GM23338 (cell line): ENCODE results near the gene RNU5B-1. TPM values are rescaled to one million over a fixed set of nuclear protein-coding genes. Genes with fewer than 3 reads are reported as not detected.

Experiments used
- ATAC-seq: fragments of 200-7000 bp; cut with Tn5 transposase; 3 replicates; pipeline ENCODE4 v1.9.1; 2020
- DNase-seq: peaks from one replicate; pipeline ENCODE4 v3.0.0-alpha.2; 2015; ENCODE audit warnings: low spot score
- H2AFZ ChIP-seq: fragments of 200-600 bp; sonication (generic); 2 replicates; pipeline ENCODE4 v1.8.0; 2016; ENCODE audit warnings: antibody characterized with exemption, mild to moderate bottlenecking, moderate library complexity
- H3F3A ChIP-seq: fragments of 200-600 bp; sonication (generic); replicated peaks from 2 replicates; pipeline ENCODE4 v1.8.0; 2017; ENCODE audit warnings: antibody characterized with exemption, mixed run types, low read depth
- H3K27ac ChIP-seq: fragments of 200-600 bp; sonication (generic); 2 replicates; pipeline ENCODE4 v1.6.1; 2016; ENCODE audit warnings: low read depth
- H3K27me3 ChIP-seq: fragments of 200-600 bp; sonication (generic); 2 replicates; pipeline ENCODE4 v1.8.0; 2016; ENCODE audit warnings: mild to moderate bottlenecking, mixed run types, moderate library complexity; ENCODE audit not compliant: insufficient read depth
- H3K36me3 ChIP-seq: fragments of 200-600 bp; sonication (generic); 2 replicates; pipeline ENCODE4 v1.8.0; 2016; ENCODE audit warnings: mild to moderate bottlenecking; ENCODE audit not compliant: insufficient read depth
- H3K4me1 ChIP-seq: fragments of 200-600 bp; sonication (generic); 2 replicates; pipeline ENCODE4 v1.8.0; 2016; ENCODE audit warnings: mild to moderate bottlenecking, moderate library complexity; ENCODE audit not compliant: insufficient read depth
- H3K4me2 ChIP-seq: fragments of 200-600 bp; sonication (generic); 2 replicates; pipeline ENCODE4 v1.7.1; 2017; ENCODE audit warnings: mixed run types
- H3K4me3 ChIP-seq: fragments of 200-600 bp; sonication (generic); 2 replicates; pipeline ENCODE4 v1.6.1; 2016; ENCODE audit warnings: mixed run types
- H3K79me2 ChIP-seq: fragments of 200-600 bp; sonication (generic); replicated peaks from 2 replicates; pipeline ENCODE4 v1.8.0; 2017; ENCODE audit warnings: mild to moderate bottlenecking; ENCODE audit not compliant: insufficient read depth
- H3K9me2 ChIP-seq: fragments of 200-600 bp; sonication (generic); 2 replicates; pipeline ENCODE4 v1.8.0; 2017; ENCODE audit not compliant: insufficient read depth
- H4K20me1 ChIP-seq: fragments of 200-600 bp; sonication (generic); replicated peaks from 2 replicates; pipeline ENCODE4 v1.8.0; 2017; ENCODE audit warnings: mild to moderate bottlenecking; ENCODE audit not compliant: insufficient read depth
- H3K27ac Mint-ChIP-seq: 2 replicates; pipeline ENCODE4 v1.8.0; 2020; ENCODE audit warnings: inconsistent platforms, mild to moderate bottlenecking, moderate library complexity, mixed read lengths
- H3K27me3 Mint-ChIP-seq: 3 replicates; pipeline ENCODE4 v1.8.0; 2022; ENCODE audit warnings: low read depth, mild to moderate bottlenecking, moderate library complexity, mixed read lengths, inconsistent platforms; ENCODE audit not compliant: insufficient read depth, poor library complexity
- H3K36me3 Mint-ChIP-seq: 3 replicates; pipeline ENCODE4 v1.8.0; 2021; ENCODE audit warnings: low read depth, mild to moderate bottlenecking, inconsistent platforms, moderate library complexity, mixed read lengths
- H3K4me1 Mint-ChIP-seq: 3 replicates; pipeline ENCODE4 v1.8.0; 2020; ENCODE audit warnings: mild to moderate bottlenecking, inconsistent platforms, mixed read lengths
- H3K4me3 Mint-ChIP-seq: 3 replicates; pipeline ENCODE4 v1.8.0; 2021; ENCODE audit warnings: moderate library complexity, mild to moderate bottlenecking, inconsistent platforms, mixed read lengths
- H3K9me3 Mint-ChIP-seq: 3 replicates; pipeline ENCODE4 v1.8.0; 2020; ENCODE audit warnings: moderate library complexity, mild to moderate bottlenecking, inconsistent platforms, mixed read lengths
- CREB1 ChIP-seq: fragments of 250-450 bp; sonication (Bioruptor Pico); IDR thresholded peaks from 2 replicates; pipeline ENCODE4 v1.5.0; 2020; ENCODE audit warnings: low read depth, mild to moderate bottlenecking, moderate library complexity
- CTCF ChIP-seq, 2 experiments: fragments of 200-600 bp in 1 of 2; sonication (generic) in 1 of 2; conservative IDR thresholded peaks; 2 replicates each; pipeline versions ENCODE4 v1.5.1 to v1.6.1; 2016 to 2017; ENCODE audit warnings: antibody characterized with exemption in 2 of 2, low read depth in 2 of 2, mild to moderate bottlenecking in 2 of 2, moderate library complexity in 1 of 2
- ETS1 ChIP-seq: IDR thresholded peaks from 2 replicates; pipeline ENCODE4 v1.6.1; 2016; ENCODE audit warnings: antibody characterized with exemption
- EZH2 ChIP-seq: fragments of 200-600 bp; sonication (generic); IDR thresholded peaks from one replicate; pipeline ENCODE4 v1.8.0; 2017; ENCODE audit warnings: antibody characterized with exemption, mild to moderate bottlenecking, low read depth; ENCODE audit not compliant: unreplicated experiment
- EZH2phosphoT487 ChIP-seq: fragments of 200-600 bp; sonication (generic); IDR thresholded peaks from one replicate; pipeline ENCODE4 v1.8.1; 2018; ENCODE audit warnings: antibody characterized with exemption; ENCODE audit not compliant: unreplicated experiment
- JUNB ChIP-seq: IDR thresholded peaks from one replicate; pipeline ENCODE4 v1.6.1; 2016; ENCODE audit warnings: antibody characterized with exemption; ENCODE audit not compliant: unreplicated experiment
- POLR2AphosphoS5 ChIP-seq: IDR thresholded peaks from 2 replicates; pipeline ENCODE4 v1.6.1; 2016; ENCODE audit warnings: antibody characterized with exemption, low read depth
- REST ChIP-seq: IDR thresholded peaks from one replicate; pipeline ENCODE4 v1.6.1; 2018; ENCODE audit warnings: antibody characterized with exemption; ENCODE audit not compliant: unreplicated experiment
- ZNF114 ChIP-seq: fragments of 250-450 bp; sonication (Bioruptor Pico); IDR thresholded peaks from 2 replicates; pipeline ENCODE4 v1.5.0; 2020; ENCODE audit warnings: mild to moderate bottlenecking, moderate library complexity
- ZNF462 ChIP-seq: fragments of 250-450 bp; sonication (Bioruptor Pico); IDR thresholded peaks from 2 replicates; pipeline ENCODE4 v1.5.0; 2020; ENCODE audit warnings: mild to moderate bottlenecking, moderate library complexity
- polyA plus RNA-seq: library from polyadenylated mRNA; unstranded; fragments of >200 nt; fragmentation: Nextera tagmentation; extraction: Ambion mirVana; gene quantifications from 2 replicates; pipeline ENCODE4 v1.2.1, GENCODE V29; 2016
- total RNA-seq: library from RNA; depleted of rRNA; stranded (reverse); fragments of >200 nt; shearing (Covaris generic); gene quantifications from 2 replicates; pipeline ENCODE4 v1.2.3, GENCODE V29; 2014

Gene RNU5B-1
- total and polyA plus RNA-seq, 2 experiments from 2014 or later, result not detected

- H3K4me1 Mint-ChIP-seq, result peaks cover 42% of the 10 kb centered on the region
- Histone ChIP-seq H2AFZ (no peak overlapping the region), H3F3A (peaks cover 4% of the 10 kb centered on the region; the same call in 1 of the 2 replicates), H3K9me2 (no peaks in the 10 kb centered on the region), H3K4me3 (no peak overlapping the region), H3K4me2 (no peak overlapping the region), H3K27me3 (no peaks in the 10 kb centered on the region), H3K27ac (no peak overlapping the region), H3K36me3 (no peaks in the 10 kb centered on the region), H3K4me1 (peaks cover 29% of the 10 kb centered on the region), H4K20me1 (peaks cover 9% of the 10 kb centered on the region), H3K79me2 (no peaks in the 10 kb centered on the region)
- no peak for TF ChIP-seq CREB1 (CRISPR knock-in tag)
- no peak for TF ChIP-seq POLR2AphosphoS5
- TF ChIP-seq EZH2, result no peak
- TF ChIP-seq CTCF (conservative IDR thresholded peaks at IDR 0.05; ENCODE audit: low read depth in 2 of 2), result no peak
- TF ChIP-seq ZNF114 (CRISPR knock-in tag), result no peak
- TF ChIP-seq EZH2phosphoT487, result no peak
- TF ChIP-seq ZNF462 (CRISPR knock-in tag), result no peak
- no peak for TF ChIP-seq REST
- no peak for TF ChIP-seq ETS1
- no peak for TF ChIP-seq JUNB
- H3K27me3 Mint-ChIP-seq, result peaks cover 9% of the 10 kb centered on the region
- H3K4me3 Mint-ChIP-seq, result no peak overlapping the region
- H3K9me3 Mint-ChIP-seq, result no peaks in the 10 kb centered on the region
- H3K27ac Mint-ChIP-seq, result no peak overlapping the region
- ATAC-seq (no peak), DNase-seq (no peak)
- no peaks in the 10 kb centered on the region for H3K36me3 Mint-ChIP-seq
Measured at GRCh38 chr15:65342493-65342892, 38.0 kb downstream of the RNU5B-1 start.
